GM12801 (cell line): Measurements from ENCODE around the gene HSPA12A.

Experiments
- CTCF ChIP-seq: IDR thresholded peaks from one replicate; pipeline ENCODE4 v1.5.1; 2011; ENCODE audit warnings: control low read depth; ENCODE audit not compliant: insufficient read length; ENCODE audit errors: extremely low read depth

Gene HSPA12A

GRCh38 chr10:116646502-116646901 is 95.9 kb downstream of the HSPA12A start:
- no peak for TF ChIP-seq CTCF

- TF ChIP-seq CTCF = no peak
These were observed 104.5 kb downstream of the HSPA12A start for GRCh38 chr10:116637830-116638229.

GRCh38 chr10:116636976-116637375 is 105.4 kb downstream of the HSPA12A start:
- no peak for TF ChIP-seq CTCF

GRCh38 chr10:116636385-116636784 is 106.0 kb downstream of the HSPA12A start:
- TF ChIP-seq CTCF = no peak

- no peak for TF ChIP-seq CTCF
These were observed 108.0 kb downstream of the HSPA12A start for GRCh38 chr10:116634126-116634975.

GRCh38 chr10:116633216-116633600 is 109.2 kb downstream of the HSPA12A start:
- no peak for TF ChIP-seq CTCF

- no peak for TF ChIP-seq CTCF
These were observed 109.7 kb downstream of the HSPA12A start for GRCh38 chr10:116632596-116633215.
